Neuron (in vitro differentiated cells): Measurements from ENCODE around the gene CD248.
A peak's percentile ranks its signal among the peaks of the same experiment; 100 is the strongest.
"Not testable (repeated sequence)": the region's sequence is repeated elsewhere in the genome, so short reads cannot be mapped to it uniquely, and the experiment has no call there.

ENCODE experiments used
- H2AFZ ChIP-seq: one replicate; pipeline ENCODE4 v1.6.1; 2013; ENCODE audit warnings: low read depth, mild to moderate bottlenecking, inconsistent platforms, low read length, moderate library complexity
- H3K27me3 ChIP-seq: one replicate; pipeline ENCODE4 v1.6.1; 2013; ENCODE audit warnings: low read length; ENCODE audit not compliant: insufficient read depth
- H3K36me3 ChIP-seq: one replicate; pipeline ENCODE4 v1.6.1; 2013; ENCODE audit warnings: low read length; ENCODE audit not compliant: insufficient read depth
- H3K4me1 ChIP-seq: one replicate; pipeline ENCODE4 v1.6.1; 2013; ENCODE audit warnings: low read length; ENCODE audit not compliant: insufficient read depth
- H3K4me3 ChIP-seq: 2 replicates; pipeline ENCODE4 v1.5.1; 2013; ENCODE audit warnings: mild to moderate bottlenecking, low read length, moderate library complexity
- H3K9me3 ChIP-seq: one replicate; pipeline ENCODE4 v1.6.1; 2013; ENCODE audit warnings: low read length

Gene CD248

GRCh38 chr11:66281001-66281400, 35.8 kb downstream of the CD248 start:
- Histone ChIP-seq H2AFZ (no peak overlapping the region), H3K27me3 (no peaks in the 10 kb centered on the region), H3K36me3 (peaks cover 22% of the 10 kb centered on the region), H3K4me3 (no peak overlapping the region), H3K4me1 (peaks cover 50% of the 10 kb centered on the region), H3K9me3 (no peaks in the 10 kb centered on the region)

- H3K36me3 ChIP-seq = peaks cover 23% of the 10 kb centered on the region
Observed at GRCh38 chr11:66280428-66280827, 36.4 kb downstream of the CD248 start.

GRCh38 chr11:66279092-66279734, 37.6 kb downstream of the CD248 start:
- no peak overlapping the region for H2AFZ ChIP-seq
- H3K9me3 ChIP-seq = no peaks in the 10 kb centered on the region
- peaks cover 25% of the 10 kb centered on the region for H3K36me3 ChIP-seq
- H3K4me3 ChIP-seq = peak overlapping the region; percentile 71
- no peaks in the 10 kb centered on the region for H3K27me3 ChIP-seq
- H3K4me1 ChIP-seq = peaks cover 50% of the 10 kb centered on the region

More at GRCh38 chr11:66280428-66280827, 36.4 kb downstream of the CD248 start:
- no peaks in the 10 kb centered on the region for H3K9me3 ChIP-seq
- H2AFZ ChIP-seq = no peak overlapping the region
- no peak overlapping the region for H3K4me3 ChIP-seq
- H3K4me1 ChIP-seq = peaks cover 50% of the 10 kb centered on the region
- H3K27me3 ChIP-seq = no peaks in the 10 kb centered on the region

- Histone ChIP-seq H3K27me3 (no peaks in the 10 kb centered on the region), H3K4me3 (peak overlapping the region; percentile 71), H2AFZ (no peak overlapping the region), H3K36me3 (peaks cover 29% of the 10 kb centered on the region), H3K4me1 (peaks cover 50% of the 10 kb centered on the region), H3K9me3 (no peaks in the 10 kb centered on the region)
Observed at GRCh38 chr11:66278363-66279091, 38.3 kb downstream of the CD248 start.

GRCh38 chr11:66277471-66278362, 39.1 kb downstream of the CD248 start, which contains the start of gene CNIH2:
Gene CNIH2 (plus strand): TSS chr11:66278175. CDS start chr11:66278457, 282 bp downstream.
- Histone ChIP-seq H3K4me3 (peak within 1 kb of the TSS; percentile 71), H2AFZ (no peak within 1 kb of the TSS), H3K4me1 (peaks cover 43% of the 10 kb centered on the region), H3K27me3 (no peaks in the 10 kb centered on the region), H3K9me3 (no peaks in the 10 kb centered on the region), H3K36me3 (peaks cover 31% of the 10 kb centered on the region)

- not testable (repeated sequence) for H3K9me3 ChIP-seq, H3K27me3 ChIP-seq, H2AFZ ChIP-seq, H3K4me3 ChIP-seq
- Histone ChIP-seq H3K4me1 (peaks cover 39% of the 10 kb centered on the region), H3K36me3 (peaks cover 38% of the 10 kb centered on the region)
Observed at GRCh38 chr11:66277064-66277463, 39.8 kb downstream of the CD248 start.

- peaks cover 42% of the 10 kb centered on the region for H3K36me3 ChIP-seq
- H2AFZ ChIP-seq = not testable (repeated sequence)
Observed at GRCh38 chr11:66276619-66277018, 40.2 kb downstream of the CD248 start.

GRCh38 chr11:66275984-66276612, 40.7 kb downstream of the CD248 start:
- H3K4me3 ChIP-seq = no peak overlapping the region
- H3K36me3 ChIP-seq = peaks cover 41% of the 10 kb centered on the region
- peaks cover 29% of the 10 kb centered on the region for H3K4me1 ChIP-seq
- no peaks in the 10 kb centered on the region for H3K9me3 ChIP-seq
- no peak overlapping the region for H2AFZ ChIP-seq
- H3K27me3 ChIP-seq = no peaks in the 10 kb centered on the region

More at GRCh38 chr11:66276619-66277018, 40.2 kb downstream of the CD248 start:
- not testable (repeated sequence) for H3K27me3 ChIP-seq, H3K4me3 ChIP-seq, H3K9me3 ChIP-seq
- peaks cover 35% of the 10 kb centered on the region for H3K4me1 ChIP-seq

GRCh38 chr11:66275396-66275795, 41.4 kb downstream of the CD248 start:
- Histone ChIP-seq H3K27me3 (no peaks in the 10 kb centered on the region), H2AFZ (no peak overlapping the region), H3K4me1 (peaks cover 22% of the 10 kb centered on the region), H3K36me3 (peaks cover 41% of the 10 kb centered on the region), H3K9me3 (no peaks in the 10 kb centered on the region), H3K4me3 (no peak overlapping the region)

- Histone ChIP-seq H3K4me3 (no peak overlapping the region), H3K36me3 (peaks cover 41% of the 10 kb centered on the region), H3K27me3 (no peaks in the 10 kb centered on the region), H3K4me1 (peaks cover 18% of the 10 kb centered on the region), H2AFZ (no peak overlapping the region), H3K9me3 (no peaks in the 10 kb centered on the region)
Observed at GRCh38 chr11:66274219-66274618, 42.6 kb downstream of the CD248 start.

- no peaks in the 10 kb centered on the region for H3K27me3 ChIP-seq
- no peak overlapping the region for H3K4me3 ChIP-seq
- no peak overlapping the region for H2AFZ ChIP-seq
- peaks cover 41% of the 10 kb centered on the region for H3K36me3 ChIP-seq
- peaks cover 12% of the 10 kb centered on the region for H3K4me1 ChIP-seq
- H3K9me3 ChIP-seq = no peaks in the 10 kb centered on the region
Observed at GRCh38 chr11:66272596-66272995, 44.2 kb downstream of the CD248 start.

GRCh38 chr11:66271816-66272215, 45.0 kb downstream of the CD248 start:
- H3K27me3 ChIP-seq = no peaks in the 10 kb centered on the region
- H3K9me3 ChIP-seq = no peaks in the 10 kb centered on the region
- no peak overlapping the region for H3K4me3 ChIP-seq
- no peak overlapping the region for H2AFZ ChIP-seq
- peaks cover 14% of the 10 kb centered on the region for H3K4me1 ChIP-seq
- peaks cover 41% of the 10 kb centered on the region for H3K36me3 ChIP-seq
